Hematopoietic multipotent progenitor cell treated with erythropoietin and hydrocortisone succinate and interleukin-3 and kit ligand, for 15 days (in vitro differentiated cells): ENCODE results near the gene THOP1.

Experiments used
- DNase-seq: peaks from one replicate; pipeline ENCODE4 v3.0.0-alpha.2; 2015; ENCODE audit warnings: low spot score

THOP1 gene

DNA sequence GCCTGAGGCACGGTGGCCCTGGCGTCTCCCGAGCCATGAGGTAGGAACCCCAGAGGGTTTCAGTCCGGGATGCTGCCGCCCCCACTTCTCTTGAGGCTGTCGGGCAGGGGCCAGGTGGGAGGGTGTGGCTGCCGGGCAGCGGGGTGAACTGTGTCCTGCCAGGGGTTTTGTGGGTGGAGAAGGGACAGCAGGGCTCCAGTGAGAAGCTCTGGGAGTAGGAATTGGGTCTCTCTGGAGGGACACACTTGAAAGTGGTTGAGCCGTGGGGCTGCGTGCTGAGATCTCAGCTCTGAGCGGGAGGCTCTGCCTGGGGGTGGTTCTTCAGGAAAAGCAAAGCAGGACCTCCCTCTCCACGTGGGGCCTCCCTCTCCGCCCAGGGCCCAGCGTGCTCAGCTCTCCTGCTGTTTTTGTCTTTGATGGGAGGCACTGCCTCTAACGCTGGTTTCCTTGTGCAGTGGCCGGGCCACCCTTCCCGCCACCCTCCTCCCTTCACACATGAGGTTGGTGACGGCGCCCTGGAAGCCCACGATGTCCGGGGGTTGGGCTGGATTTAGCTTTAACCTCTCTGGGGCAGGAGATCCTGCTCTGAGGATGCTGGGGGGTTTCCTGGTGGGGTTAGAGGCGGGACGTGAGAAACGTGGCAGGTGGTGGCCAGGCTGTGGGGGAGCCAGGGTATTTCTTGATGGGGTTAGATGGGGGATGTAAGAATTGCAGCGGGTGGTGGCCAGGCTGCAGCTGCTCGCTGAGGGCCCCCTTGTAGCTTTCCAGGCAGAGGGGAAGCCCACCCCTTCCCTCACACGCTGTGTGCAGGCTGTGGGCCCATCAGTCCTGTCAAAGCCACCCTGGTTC lies 19.1 kb downstream of the THOP1 start:
- no peak for DNase-seq

DNA sequence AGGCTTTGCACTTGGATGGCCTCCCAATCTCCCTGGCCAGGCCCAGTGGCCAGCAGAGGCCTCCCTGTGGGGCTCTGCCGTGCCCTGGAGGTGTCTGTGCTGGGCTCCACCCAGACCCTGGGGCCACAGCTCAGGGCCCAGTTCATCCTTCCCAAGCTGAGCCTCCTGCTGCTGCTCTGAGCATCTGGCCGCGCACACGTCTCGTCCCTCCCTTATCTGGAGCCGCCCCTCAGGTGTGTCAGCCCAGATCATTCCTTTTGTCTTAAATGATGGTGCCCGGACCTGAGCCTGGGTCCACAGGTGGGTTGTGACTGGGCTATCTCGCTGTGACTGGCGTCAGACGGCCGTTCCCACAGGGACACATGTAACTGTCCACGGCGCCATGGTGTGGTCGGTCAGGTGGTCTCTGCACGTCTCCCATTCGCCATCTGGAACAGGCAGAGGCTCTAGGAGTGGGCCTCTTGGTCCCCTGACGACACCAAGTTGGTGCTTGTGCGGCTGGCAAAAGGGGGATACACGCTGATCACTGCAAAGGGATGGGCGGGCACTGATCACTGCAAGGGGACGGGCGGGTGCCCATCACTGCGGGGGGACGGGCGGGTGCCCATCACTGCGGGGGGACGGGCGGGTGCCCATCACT lies 20.1 kb downstream of the THOP1 start:
- DNase-seq, result no peak

DNA sequence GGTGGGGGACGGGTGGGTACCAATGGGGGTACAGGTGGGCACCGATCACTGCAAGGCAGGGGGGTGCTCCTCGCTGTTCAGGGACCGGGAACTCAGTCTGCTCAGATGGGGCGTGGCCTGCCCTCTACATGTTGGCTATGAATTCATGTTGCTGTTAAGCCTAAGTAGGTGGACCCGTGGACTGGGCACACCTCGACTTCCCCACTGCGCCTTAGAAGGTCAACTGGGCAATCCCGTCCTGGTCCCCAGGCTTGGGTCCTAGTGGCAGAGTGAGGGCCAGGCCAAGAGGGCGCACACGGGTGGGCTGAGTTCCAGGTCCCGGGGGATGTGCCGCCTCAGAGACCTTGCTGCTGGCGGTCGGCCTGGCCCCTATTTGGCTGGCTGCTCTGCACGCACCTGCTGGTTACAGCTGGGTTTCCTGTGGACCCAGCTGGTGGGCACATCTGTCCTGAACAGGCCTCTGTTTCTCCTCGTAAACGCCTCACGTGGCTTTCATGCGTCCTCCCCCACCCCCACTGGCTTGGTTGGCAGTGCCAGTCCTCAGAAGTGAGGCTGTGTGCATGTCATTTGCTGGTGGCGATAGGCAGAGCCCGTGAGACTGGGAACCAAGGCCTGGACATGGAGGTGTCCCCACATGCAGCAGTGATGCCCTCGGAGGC lies 20.8 kb downstream of the THOP1 start:
- no peak for DNase-seq

DNA sequence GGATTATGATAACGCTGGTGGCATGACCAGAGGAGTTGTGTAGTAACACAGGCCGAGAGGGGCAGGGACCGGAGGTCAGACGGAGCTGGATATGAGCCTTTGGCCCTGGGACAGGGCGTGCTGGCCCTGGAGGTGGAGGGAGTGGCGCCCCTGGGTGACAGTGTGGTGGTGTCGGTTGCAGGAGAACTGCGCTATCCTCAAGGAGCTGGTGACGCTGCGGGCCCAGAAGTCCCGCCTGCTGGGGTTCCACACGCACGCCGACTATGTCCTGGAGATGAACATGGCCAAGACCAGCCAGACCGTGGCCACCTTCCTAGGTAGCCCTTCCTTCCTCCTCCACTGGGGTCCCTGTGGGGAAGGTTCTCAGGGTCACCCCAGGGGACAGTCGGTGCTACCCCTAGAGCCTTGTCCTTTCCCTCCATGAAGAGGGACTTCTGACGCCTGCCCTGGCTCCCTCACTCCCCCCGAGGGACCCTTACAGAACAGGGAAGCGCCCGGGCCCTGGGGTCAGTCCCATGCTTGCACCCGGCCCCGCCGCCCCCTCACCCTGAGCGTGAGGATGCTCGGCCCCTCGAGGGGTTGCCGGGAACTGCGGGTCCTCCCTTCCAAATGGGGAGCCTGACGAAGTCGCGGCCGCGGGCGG lies 21.6 kb downstream of the THOP1 start:
- DNase-seq, result no peak

DNA sequence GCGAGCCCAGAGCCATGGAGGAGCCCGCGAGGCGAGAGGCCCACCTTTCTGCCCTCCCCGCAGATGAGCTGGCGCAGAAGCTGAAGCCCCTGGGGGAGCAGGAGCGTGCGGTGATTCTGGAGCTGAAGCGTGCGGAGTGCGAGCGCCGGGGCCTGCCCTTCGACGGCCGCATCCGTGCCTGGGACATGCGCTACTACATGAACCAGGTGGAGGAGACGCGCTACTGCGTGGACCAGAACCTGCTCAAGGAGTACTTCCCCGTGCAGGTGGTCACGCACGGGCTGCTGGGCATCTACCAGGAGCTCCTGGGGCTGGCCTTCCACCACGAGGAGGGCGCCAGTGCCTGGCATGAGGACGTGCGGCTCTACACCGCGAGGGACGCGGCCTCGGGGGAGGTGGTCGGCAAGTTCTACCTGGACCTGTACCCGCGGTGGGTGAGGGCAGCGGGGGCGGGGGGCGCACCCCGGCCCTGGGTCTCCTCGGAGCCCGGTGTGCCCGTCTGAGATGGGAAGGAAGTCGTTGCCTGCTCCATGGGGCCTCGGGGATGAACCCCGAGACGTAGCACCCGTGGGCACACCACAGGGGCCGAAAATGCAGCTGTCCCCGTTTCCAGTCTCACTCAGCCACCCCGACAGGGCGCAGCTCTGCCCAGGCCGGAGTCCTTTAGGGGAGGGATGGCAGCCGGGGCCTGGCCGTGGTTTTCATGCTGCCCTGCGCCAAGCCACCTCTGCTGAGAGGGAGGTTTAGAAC lies 22.3 kb downstream of the THOP1 start:
- no peak for DNase-seq

DNA sequence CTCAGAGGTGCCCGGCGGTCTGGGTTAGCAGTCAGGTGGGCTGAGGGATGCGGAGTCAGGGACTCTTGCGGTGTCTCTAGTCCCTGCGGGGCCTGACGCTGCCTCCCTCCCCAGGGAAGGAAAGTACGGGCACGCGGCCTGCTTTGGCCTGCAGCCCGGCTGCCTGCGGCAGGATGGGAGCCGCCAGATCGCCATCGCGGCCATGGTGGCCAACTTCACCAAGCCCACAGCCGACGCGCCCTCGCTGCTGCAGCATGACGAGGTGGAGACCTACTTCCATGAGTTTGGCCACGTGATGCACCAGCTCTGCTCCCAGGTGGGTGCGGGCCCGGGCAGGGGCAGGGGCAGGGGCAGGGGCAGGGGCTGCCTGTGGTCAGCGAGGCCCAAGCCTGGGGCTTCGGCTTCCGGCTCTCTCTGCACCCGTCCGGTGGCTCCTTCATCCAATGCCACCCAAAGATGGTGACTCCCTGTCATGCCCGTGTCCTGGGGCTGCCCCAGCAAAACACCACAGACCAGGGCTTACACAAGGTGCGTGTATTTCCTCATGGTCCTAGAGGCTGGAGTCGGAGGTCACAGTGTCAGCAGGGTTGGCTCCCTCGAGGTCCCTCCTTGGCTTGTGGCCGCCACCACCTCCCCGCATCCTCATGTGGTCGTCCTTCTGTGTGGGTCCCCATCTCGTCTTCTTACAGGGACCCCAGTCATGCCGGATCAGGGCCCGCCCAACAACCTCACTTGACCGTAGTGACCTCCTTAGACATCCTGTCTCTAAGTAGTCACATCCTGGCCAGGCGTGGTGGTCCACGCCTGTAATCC lies 23.0 kb downstream of the THOP1 start:
- no peak for DNase-seq

DNA sequence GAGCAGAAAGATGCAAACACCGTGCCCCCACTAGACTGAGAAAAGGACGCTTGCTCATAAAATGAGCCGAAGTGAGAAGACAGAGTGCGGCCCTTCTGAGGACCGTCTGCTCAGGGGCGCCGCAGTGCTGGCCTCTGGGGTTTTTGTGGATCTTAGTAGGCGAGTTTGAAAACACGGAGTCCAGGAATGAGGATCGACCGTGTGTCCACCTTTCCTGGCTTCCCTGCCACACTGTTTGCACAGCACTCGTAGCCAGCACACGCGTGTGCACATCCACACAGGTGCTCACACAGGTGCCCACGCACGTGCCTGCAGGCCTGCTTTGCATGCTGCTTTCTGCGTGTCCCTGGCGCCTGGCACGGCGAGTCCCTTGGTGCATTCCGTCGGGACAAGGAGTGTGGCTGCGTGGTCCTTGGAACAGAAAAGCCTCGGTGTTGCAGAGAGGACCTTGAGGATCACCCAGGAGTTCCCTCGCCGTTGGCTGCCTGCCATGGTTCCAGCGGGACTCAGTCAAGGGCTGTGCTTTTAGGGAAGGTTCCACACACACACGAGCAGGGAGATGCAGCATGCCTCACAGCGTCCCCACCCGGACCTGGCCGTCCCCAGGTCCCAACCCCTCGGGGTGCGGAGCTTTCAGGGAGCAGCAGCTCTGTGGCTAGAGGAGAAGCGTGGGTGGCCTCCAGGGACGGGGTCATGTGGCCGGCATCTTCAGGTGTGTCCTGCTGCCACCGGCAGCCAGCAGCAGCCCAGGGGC lies 24.3 kb downstream of the THOP1 start:
- no peak for DNase-seq

DNA sequence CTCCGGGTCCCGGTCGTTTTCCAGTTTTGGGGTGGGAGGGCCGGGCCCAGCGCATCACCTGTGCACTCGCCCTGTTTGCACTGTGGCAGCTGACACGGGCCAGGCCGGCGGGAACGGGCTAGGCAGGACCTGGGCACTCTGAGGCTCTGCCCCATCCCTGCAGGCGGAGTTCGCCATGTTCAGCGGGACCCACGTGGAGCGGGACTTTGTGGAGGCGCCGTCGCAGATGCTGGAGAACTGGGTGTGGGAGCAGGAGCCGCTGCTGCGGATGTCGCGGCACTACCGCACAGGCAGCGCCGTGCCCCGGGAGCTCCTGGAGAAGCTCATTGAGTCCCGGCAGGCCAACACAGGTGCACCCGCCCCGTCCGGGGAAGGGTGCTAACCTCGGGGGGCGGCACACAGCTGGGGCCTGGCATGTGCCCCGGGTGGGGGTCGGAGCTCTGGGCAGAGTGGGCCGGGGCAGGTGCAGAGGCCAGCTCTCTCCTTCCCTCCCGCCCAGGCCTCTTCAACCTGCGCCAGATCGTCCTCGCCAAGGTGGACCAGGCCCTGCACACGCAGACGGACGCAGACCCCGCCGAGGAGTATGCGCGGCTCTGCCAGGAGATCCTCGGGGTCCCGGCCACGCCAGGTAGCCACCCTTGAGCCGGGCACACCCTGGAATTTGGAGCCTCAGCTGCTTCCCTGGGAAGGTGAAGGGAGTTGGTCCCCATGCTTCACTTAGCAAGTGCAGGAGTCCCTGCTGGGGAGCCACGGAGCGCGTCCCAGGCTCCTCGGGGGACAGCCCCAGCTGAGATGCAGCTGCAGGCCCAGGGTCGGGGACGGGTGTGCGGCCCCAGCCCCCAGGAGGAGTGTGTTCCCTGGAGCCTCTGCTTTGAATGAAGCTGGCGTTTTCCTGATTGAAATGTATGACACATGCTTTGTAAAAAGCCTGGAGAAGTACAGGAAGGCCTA lies 25.1 kb downstream of the THOP1 start:
- DNase-seq, result no peak

DNA sequence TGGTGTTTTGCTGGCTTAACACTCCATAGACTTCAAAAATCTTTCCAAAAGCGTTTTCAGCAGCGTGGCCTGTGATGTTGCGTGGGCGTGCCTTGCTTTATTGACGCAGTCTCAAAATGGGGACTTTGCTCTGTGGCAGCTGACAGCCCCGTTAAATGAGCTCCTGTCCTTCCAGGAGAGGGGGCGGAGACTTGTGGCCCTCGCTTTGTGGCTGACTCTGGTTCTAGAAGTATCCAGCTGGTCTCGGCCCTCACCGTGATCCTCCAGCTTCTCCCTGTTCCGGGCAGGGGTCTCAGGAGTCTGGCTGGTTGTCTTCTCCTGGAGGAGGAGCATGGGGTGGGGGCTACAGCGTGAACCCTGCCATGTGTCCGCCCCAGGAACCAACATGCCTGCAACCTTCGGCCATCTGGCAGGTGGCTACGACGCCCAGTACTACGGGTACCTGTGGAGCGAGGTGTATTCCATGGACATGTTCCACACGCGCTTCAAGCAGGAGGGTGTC lies 26.0 kb downstream of the THOP1 start:
- no peak for DNase-seq

DNA sequence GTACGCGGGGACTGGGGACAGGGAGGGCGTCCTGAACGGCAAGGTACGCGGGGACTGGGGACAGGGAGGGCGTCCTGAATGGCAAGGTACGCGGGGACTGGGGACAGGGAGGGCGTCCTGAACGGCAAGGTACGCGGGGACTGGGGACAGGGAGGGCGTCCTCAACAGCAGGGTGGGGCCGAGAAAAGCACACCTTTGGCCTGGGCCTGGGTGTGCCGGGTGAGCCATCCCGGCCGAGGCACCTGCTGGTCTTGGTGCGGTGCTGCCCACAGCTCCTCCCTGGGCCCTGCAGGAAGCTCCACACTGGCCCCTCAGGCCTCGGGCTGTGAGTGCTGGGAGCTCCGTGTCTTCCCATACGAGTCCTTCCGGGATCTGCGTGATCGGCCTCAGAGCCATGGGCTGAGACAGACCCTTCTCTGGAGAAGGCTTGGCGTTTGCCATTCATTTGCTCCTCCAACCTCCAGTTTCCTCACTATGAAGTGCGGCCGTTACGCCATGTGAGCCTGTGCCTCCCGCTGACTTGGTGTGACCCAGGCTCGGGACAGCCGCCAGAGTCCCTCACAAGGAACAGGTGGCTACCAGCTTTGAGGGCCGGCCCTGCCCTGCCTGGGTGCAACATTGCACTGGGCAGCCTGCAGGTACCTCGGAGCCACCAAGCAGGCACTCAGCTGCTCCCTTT lies 26.6 kb downstream of the THOP1 start:
- no peak for DNase-seq

DNA sequence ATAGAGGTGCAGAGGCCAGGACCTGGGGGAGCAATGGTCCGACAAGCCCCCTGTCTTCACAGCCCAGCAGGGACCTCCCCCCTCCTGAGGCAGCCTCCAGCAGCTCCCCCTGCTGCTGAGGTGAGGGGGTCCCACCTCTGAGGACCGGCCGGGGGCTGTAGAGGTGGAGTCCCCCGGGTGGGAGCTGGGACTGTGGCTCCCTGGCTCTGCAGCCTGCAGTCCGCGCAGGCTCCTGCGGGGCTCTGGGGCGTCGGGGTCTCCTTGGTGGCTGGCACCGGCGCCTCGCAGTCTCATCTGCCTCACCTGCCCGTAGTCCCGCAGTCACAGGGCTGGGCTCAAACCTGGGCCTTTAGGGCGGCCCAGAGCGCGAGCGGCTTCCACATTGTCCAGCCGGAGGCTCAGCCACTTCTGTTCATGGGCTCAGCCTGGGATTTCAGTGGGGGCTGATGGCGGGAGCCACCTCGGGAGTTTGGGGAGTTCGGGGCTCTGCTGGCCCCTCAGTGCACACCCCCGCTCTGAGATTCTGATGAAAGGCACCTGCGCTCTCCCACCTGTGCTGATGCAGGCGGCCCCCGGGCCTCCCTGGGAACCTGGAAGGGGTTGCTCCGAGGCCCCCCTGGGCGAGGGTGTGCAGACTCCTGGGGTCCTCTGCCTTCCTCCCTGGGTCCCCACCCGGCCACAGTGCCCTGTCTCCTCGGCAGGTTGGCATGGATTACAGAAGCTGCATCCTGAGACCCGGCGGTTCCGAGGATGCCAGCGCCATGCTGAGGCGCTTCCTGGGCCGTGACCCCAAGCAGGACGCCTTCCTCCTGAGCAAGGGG lies 27.3 kb downstream of the THOP1 start:
- DNase-seq, result no peak

DNA sequence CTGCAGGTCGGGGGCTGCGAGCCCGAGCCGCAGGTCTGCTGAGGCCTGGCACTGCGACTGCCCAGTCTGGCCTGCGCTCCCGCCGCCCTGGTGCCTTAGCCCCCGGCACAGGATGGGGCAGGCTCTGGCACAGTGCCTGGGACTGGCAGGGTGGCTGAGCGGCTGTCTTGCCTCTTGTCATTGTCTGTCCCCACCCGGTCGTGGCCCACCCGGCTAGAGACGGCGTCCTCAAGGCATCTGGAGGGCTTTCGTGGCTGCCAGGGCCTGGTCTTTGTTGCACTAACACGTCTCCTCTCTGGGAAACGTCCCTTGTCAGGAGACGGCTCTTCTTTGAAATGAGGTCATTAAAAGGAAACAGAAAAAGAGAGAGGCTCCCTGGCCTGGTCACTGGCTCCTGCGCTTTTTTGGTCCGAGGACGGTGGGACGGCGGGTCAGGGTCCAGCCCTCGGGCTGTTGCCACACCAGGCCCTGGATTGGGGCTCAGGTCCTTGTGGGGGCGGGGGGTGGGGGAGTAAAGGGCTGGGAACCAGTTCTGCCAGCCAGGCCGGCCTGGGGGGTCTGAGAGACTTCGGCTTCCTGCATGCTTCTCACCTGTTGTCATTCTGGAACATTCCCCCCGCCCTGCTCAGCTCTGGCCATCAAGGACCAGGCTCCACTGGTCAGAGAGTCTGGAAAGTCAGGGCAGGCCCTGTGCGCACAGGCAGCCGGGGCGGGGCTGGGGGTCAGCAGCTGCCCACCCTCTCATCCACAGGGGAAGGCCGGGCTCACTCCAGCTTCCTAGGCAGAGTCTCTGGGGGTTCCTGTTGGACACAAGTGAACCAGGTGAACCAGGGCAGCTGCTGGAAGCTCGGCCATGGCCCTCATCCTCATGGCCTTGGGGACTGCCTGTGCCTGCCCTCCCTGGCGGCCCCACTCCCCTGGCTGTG lies 28.2 kb downstream of the THOP1 start:
- no peak for DNase-seq

DNA sequence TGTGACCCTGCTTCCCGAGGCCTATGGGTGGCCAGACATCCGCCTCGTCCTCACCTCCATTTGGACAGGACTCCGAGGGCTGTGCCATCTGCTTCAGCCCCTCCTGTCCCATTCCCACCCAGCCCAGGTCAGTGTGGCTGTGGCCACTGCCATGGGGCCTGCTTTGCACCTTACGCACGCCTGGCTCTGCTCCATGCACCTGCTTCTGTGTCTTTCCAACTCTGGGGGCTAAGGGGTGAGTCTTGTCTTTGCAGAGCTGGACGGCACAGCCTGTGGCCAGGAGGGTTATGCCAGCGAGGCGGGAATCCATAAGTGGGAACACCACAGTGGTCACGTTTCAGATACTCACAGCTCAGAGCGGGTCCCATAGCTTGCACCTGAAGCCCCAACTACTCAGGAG lies 29.1 kb downstream of the THOP1 start:
- DNase-seq, result no peak

DNA sequence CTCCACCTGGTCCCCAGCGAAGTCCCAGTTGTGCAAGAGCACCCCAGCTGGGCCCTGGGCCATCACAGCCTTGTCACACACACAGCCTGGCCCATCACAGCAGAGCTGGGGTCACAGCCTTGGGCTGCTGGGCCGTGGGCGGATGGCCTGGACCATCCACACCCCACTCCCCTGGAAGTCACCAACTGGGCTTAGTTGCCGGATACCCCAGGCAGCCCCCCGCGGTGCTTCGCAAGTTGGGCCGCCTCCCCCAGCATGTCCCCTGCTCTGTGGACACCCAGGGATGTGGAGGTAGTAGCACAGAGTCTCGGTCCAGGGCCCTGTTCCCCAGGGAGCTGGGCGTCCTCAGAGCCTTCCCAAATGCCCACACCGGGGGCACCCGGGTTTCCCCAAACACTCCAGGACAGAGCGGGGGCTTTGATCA lies 29.9 kb downstream of the THOP1 start:
- no peak for DNase-seq

DNA sequence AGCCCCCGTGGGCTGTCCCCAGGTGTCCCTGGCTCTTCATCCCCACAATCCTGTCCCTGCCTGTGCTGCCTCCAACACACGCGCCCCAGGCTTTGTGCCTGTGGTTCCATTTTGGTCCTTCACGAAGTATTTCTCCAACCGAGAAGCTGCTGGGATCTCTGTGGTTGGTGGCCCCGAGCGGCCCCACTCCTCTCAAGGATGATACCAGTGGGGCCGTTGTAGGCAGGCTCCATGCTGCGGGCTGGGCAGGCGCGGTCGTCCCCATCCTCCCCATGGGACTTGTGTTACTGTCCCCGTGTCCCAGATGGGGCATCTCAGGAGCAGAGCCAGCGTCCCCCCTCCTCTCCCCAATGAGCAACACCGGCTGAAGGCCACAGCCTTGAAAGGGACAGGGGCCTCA lies 30.6 kb downstream of the THOP1 start:
- DNase-seq, result no peak

DNA sequence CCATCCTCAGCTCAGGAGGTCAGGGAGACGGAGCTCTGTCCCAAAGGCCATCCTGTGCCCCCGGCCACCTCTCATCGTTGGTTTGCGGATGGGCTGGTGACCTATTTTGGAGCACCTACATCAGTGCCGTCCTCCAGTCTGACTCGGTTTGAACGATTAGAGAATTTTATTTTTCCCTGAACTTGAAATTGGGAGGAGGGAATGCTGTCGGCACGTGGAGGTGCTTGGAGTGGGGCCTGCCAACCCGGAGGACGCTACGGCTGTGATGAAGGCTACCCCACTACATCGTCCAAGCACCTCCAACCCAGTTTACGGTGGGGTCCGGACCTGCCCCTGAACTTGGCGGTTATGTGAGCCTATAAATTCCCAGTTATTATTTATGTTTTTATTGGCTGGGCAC lies 31.3 kb downstream of the THOP1 start:
- no peak for DNase-seq
